Gastrocnemius medialis (tissue), 4 donors: ENCODE results near the gene PDE4D.

Experiments used
- CTCF ChIP-seq, 5 experiments: fragments of 450-650 bp in 3 of 5; fragments of 200-600 bp in 2 of 5; sonication (generic) in 2 of 5; IDR thresholded peaks in 4 of 5; conservative IDR thresholded peaks in 1 of 5; 1 replicate in 4 of 5; 2 replicates in 1 of 5; pipeline ENCODE4 v1.5.1; 2016 to 2019; ENCODE audit warnings: antibody characterized with exemption in 5 of 5, mild to moderate bottlenecking in 3 of 5, moderate library complexity in 3 of 5
- POLR2A ChIP-seq, 2 donors: fragments of 450-650 bp; IDR thresholded peaks; one replicate each; pipeline ENCODE4 v1.6.1; 2017; ENCODE audit warnings: antibody characterized with exemption in 2 of 2, mild to moderate bottlenecking in 2 of 2, moderate library complexity in 2 of 2

- TF ChIP-seq POLR2A (IDR thresholded peaks at IDR 0.05) (no peak), CTCF (IDR thresholded peaks at IDR 0.05 in 4 of 5, conservative IDR thresholded peaks at IDR 0.05 in 1 of 5) (no peak)
Observed at GRCh38 chr5:59168067-59168466, 725.5 kb downstream of the PDE4D start.
